Stimulated activated CD8-positive, alpha-beta memory T cell treated with anti-CD3 and anti-CD28 coated beads, Interleukin-7, amount 100 ng/mL, for 1 hour (primary cell): ENCODE results near the gene ABCA13.

Source experiments
- DNase-seq, 2 donors: peaks; one replicate each; pipeline ENCODE4 v3.0.0-alpha.2; 2020; ENCODE audit warnings: low read depth in 2 of 2

The ABCA13 gene

GRCh38 chr7:48637382-48637781 is 466.1 kb downstream of the ABCA13 start:
- DNase-seq, result no peak

DNA sequence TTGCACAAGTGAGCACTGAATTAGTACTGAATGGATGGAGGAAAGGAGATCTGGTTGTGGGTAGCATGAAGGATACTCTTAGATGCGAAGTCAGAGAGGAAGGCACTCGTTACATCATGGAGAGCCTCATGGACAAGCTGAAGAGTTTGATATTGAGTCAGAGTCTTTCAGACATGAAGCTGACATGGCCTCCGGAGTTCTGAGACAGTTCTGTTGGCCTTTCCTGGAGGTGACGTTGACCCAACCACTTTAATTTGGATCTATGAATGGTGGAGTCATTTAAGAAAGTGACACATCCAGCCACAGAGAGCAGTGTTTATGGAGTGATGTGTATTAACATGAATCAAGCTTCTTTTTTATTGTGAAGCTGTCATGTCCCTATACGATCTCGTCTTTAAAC is 466.8 kb downstream of the ABCA13 start:
- no peak for DNase-seq

- no peak for DNase-seq
Observed at GRCh38 chr7:48643431-48644013, 472.3 kb downstream of the ABCA13 start.

DNA sequence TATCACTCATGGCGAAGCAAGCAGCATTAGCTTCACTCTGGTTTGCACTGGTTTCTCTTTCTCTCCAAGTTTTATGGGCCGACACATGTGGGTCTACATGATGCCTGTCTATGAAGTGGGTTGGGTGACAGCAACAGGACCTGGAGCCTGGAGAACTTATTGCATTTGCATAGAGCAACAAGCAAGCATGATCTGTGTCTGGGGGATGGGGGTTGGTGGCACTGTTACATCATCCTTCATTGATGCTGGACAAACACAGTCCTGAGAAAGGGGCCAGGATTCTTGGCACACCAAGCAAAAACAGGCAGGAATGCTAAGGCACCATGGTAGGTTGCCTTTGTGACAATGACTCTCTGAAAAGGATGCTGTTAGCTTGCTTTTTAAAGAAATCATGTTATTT is 486.9 kb downstream of the ABCA13 start:
- no peak for DNase-seq

DNA sequence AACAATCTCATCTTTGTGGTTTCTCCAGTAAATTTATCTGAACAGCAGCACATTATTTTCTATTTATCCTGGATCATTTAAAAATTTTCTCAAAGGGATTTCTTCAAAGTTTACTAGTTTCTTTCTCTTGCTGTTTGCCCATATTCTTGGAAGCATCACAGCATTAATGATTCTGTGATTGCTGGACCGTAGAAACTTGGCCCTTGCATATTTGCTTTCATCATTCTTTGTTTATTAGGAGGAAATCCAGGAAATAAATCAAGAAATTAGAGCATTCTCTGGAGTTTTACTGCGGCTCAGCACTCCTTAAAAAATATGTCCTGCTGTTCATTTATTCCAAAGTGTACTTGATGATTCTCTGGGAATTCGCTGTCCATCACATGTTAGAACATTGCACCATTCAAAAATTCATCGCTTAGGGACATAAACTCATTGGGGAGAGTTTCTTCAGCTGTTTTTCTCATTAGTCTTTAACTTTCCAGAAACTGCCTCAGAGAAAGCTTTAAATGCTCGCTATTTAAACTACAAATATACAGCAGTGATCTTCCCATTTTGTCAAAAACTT is 489.1 kb downstream of the ABCA13 start:
- no peak for DNase-seq

DNA sequence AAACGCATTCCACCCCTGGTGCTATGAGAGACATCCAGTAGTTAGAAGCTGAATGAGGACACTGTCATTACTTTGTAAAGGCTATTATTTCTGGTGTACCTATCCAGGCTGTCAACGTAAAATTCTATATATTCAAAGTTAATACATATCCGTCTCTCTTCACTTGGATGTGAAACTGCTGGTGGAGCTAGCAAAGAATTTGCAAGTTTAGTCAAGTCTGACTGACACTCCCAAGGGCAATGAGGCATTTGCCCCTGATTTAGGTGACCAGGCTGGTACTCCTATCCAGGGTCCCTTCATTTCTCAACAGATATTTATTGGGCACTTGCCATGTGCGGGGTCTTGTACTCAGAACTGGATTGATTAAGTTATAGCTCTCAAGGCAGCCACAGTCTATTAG is 493.0 kb downstream of the ABCA13 start:
- no peak for DNase-seq

- no peak for DNase-seq
Observed at GRCh38 chr7:48665353-48666135, 494.3 kb downstream of the ABCA13 start.

GRCh38 chr7:48667407-48667806 is 496.1 kb downstream of the ABCA13 start:
- no peak for DNase-seq

- DNase-seq, result no peak
Observed at GRCh38 chr7:48671656-48672055, 500.4 kb downstream of the ABCA13 start.

DNA sequence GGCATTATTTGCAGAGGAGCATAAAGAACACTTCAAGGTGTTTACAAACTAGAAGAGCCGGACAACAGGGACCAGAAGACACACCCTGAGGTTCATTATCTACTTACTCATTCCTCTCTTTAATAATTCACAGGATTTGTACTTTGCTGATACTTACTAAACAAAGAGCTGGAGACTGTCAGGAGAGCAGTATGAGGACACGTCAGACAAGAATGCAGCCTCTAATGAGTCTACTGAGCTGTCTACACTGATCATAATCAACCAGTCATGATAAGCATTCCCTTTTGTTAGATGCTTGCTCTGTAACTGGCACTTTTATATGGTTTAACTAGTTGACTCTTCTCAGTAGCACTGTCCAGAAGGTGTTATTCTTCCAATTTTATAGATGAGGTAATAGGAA is 509.7 kb downstream of the ABCA13 start:
- DNase-seq, result no peak

DNA sequence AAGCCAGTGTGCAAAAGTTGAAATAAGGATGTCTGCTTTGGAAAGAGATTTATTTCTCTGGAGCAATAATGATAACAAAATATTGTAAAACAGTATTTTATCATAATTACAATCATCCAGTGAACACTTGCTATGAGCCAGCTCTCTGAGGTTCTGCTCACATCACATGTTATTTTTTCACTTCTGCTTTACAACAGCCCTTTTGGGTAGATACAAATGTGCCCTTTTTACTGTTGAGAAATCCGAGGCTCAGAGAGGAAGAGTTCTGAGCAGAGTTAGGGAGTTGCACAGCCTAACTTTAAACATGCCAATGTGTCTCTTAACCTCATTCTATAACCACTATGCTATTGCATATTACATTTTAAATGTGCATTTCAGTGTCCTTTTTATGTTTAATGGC is 520.5 kb downstream of the ABCA13 start:
- DNase-seq, result no peak
